ENCODE data around the gene RAB11FIP4. TPM values are rescaled to one million over a fixed set of nuclear protein-coding genes. Genes with fewer than 3 reads are reported as not detected.

Gene RAB11FIP4
- total and polyA plus RNA-seq, 2 experiments from 2014 or later = 0.22 to 0.40 TPM

DNA sequence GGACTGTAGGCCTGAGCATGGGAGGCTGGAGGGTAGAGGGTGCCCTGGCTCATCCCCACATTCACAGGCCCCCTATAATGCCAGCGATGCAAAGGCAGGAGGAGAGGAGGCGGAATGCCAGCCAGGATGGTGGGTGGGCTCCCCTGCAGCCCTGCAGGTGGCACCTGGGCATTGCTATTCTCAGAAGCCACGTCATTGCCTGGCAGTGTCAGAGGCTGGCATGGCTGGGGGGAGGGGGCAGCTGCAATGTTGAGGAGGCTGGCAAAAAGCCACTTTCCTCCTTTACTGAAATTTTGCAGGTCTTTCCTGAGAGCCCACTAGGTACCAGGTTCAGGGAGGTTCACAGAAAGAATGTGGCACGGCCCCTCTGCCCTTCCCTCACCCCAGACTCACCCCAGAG, 36.2 kb downstream of the RAB11FIP4 start:
- TF ChIP-seq EZH2phosphoT487 (IDR thresholded peaks at IDR 0.05; ENCODE audit: insufficient read depth, low read depth) (no peak), EZH2 (IDR thresholded peaks at IDR 0.05; ENCODE audit: insufficient read depth, poor library complexity, severe bottlenecking) (no peak)
- H3K27ac ChIP-seq = no peak overlapping the region
- H3K36me3 ChIP-seq (ENCODE audit: low read depth) = no peaks in the 10 kb centered on the region
- no peak for DNase-seq
- H2AFZ ChIP-seq = no peak overlapping the region
- H3K4me2 ChIP-seq (ENCODE audit: unreplicated experiment) = no peak overlapping the region
- no peaks in the 10 kb centered on the region for H3K9me2 ChIP-seq (ENCODE audit: insufficient read depth)
- no peak overlapping the region for H3K9ac ChIP-seq
- H3K79me2 ChIP-seq (ENCODE audit: insufficient read depth) = no peaks in the 10 kb centered on the region
- H3K4me3 ChIP-seq = no peak overlapping the region
- H4K20me1 ChIP-seq (ENCODE audit: insufficient read depth) = no peaks in the 10 kb centered on the region
- H3K4me1 ChIP-seq (ENCODE audit: insufficient read depth) = no peaks in the 10 kb centered on the region
- in situ Hi-C loops (cut with MboI) = no loop called here
- H3K9me3 ChIP-seq (ENCODE audit: low read depth) = no peaks in the 10 kb centered on the region
- WGBS, 2 experiments (ENCODE audit: low coverage in 1 of 2, low lambda C conversion rate in 2 of 2, missing lambda C conversion rate in 2 of 2) = 49 to 81% methylated on average over 4 of the region's 4 CpGs
- no peaks in the 10 kb centered on the region for H3F3A ChIP-seq (ENCODE audit: insufficient read depth)
- peaks cover 24% of the 10 kb centered on the region for H3K27me3 ChIP-seq (replicated peaks; ENCODE audit: insufficient read depth)

DNA sequence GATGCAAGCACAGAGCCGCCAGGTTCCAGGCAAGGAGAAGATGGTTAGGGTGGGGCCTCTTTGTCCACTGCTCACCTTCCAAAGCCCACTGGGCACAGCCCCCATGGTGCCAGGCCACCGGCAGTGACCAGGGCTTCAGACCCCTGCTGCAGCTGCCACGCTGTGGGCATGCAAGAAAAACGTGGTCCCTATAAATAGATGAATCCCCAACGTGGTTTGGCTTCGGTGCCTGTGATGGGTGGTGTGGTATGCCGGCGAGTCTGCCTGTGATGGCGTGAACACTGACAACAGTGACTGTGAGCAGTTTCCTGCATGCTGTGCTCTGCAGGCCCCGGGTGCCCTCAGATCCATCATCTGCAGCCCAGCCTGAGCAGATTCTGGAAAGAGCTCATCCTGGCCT, 36.6 kb downstream of the RAB11FIP4 start:
- Histone ChIP-seq H3K4me1 (ENCODE audit: insufficient read depth) (no peaks in the 10 kb centered on the region), H3K36me3 (ENCODE audit: low read depth) (no peaks in the 10 kb centered on the region), H2AFZ (no peak overlapping the region), H3F3A (ENCODE audit: insufficient read depth) (no peaks in the 10 kb centered on the region), H3K9ac (no peak overlapping the region), H3K9me2 (ENCODE audit: insufficient read depth) (no peaks in the 10 kb centered on the region), H3K4me2 (ENCODE audit: unreplicated experiment) (no peak overlapping the region), H3K4me3 (no peak overlapping the region), H3K79me2 (ENCODE audit: insufficient read depth) (no peaks in the 10 kb centered on the region), H3K9me3 (ENCODE audit: low read depth) (no peaks in the 10 kb centered on the region), H4K20me1 (ENCODE audit: insufficient read depth) (no peaks in the 10 kb centered on the region), H3K27me3 (replicated peaks; ENCODE audit: insufficient read depth) (peaks cover 28% of the 10 kb centered on the region), H3K27ac (no peak overlapping the region)
- in situ Hi-C loops (cut with MboI) = no loop called here
- 46 to 52% methylated on average over 10 of the region's 10 CpGs for WGBS, 2 experiments (ENCODE audit: low coverage in 1 of 2, low lambda C conversion rate in 2 of 2, missing lambda C conversion rate in 2 of 2)
- no peak for TF ChIP-seq EZH2phosphoT487 (IDR thresholded peaks at IDR 0.05; ENCODE audit: insufficient read depth, low read depth)
- no peak for TF ChIP-seq EZH2 (IDR thresholded peaks at IDR 0.05; ENCODE audit: insufficient read depth, poor library complexity, severe bottlenecking)
- DNase-seq = no peak

DNA sequence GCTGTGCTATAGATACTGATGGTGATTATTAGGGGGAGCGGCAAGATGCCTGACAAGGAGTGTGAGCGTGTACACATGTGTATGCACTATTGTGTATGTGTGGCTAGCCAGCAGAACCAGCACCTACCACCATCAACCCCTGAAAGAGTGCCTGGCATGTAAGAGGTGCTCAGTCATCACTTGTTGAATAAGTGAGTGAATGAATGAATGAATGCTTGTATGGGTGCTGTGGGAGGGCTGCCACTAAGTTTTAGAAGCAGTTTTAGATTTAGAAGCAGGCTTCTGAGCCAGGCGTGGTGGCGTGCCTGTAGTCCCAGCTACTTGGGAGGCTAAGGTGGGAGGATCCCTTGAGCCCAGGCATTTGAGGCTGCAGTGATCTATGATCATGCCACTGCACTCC, 37.0 kb downstream of the RAB11FIP4 start:
- H3K4me3 ChIP-seq = no peak overlapping the region
- in situ Hi-C loops (cut with MboI) = no loop called here

DNA sequence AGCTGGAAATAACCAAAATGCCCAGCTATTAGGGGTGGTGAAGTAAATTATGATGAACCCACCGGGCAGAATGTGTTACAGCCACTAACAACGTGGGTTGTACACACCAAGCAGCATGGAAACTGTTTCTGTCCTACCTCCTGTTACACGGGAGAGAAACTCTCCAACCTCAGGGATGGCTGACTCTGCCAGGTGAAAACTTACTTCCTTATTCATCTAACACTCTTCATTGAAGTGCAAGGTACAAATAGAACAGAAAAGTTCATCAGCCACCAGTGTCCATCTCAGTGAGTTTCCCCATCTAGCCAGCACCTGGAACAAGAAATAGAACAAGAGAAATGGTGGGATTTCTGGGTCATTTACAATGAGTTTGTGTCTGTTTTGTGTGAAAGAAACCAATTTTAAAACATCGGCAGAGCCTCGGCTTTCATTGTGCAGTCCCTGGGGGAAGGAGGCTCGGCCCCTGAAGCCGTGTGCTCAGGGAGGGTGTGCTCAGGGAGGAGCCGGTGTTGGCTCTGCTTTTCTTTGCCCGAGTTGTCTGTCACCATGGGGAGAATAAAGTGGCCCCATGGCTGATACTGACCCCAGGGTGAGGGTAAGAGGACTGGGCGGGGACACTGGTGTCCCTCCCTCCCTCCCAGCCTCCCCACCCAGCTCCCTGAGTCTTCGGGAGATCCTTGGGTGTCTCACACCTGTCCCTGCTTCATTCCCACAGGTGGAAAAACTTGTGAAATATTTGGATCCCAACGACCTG, 39.8 kb downstream of the RAB11FIP4 start:
- Histone ChIP-seq H3K27me3 (replicated peaks; ENCODE audit: insufficient read depth) (peaks cover 28% of the 10 kb centered on the region), H3K79me2 (ENCODE audit: insufficient read depth) (no peaks in the 10 kb centered on the region)
- 23 to 24% methylated on average over 10 to 12 of the region's 12 CpGs for WGBS, 2 experiments (ENCODE audit: low coverage in 1 of 2, low lambda C conversion rate in 2 of 2, missing lambda C conversion rate in 2 of 2)

More for the DNA sequence above, 37.0 kb downstream of the RAB11FIP4 start:
- TF ChIP-seq EZH2phosphoT487 (IDR thresholded peaks at IDR 0.05; ENCODE audit: insufficient read depth, low read depth) (no peak), EZH2 (IDR thresholded peaks at IDR 0.05; ENCODE audit: insufficient read depth, poor library complexity, severe bottlenecking) (no peak)
- no peak for DNase-seq
- Histone ChIP-seq H3F3A (ENCODE audit: insufficient read depth) (no peaks in the 10 kb centered on the region), H2AFZ (no peak overlapping the region), H4K20me1 (ENCODE audit: insufficient read depth) (no peaks in the 10 kb centered on the region), H3K27ac (no peak overlapping the region), H3K79me2 (ENCODE audit: insufficient read depth) (no peaks in the 10 kb centered on the region), H3K4me1 (ENCODE audit: insufficient read depth) (no peaks in the 10 kb centered on the region), H3K27me3 (replicated peaks; ENCODE audit: insufficient read depth) (peaks cover 28% of the 10 kb centered on the region), H3K9me2 (ENCODE audit: insufficient read depth) (no peaks in the 10 kb centered on the region), H3K36me3 (ENCODE audit: low read depth) (no peaks in the 10 kb centered on the region), H3K9me3 (ENCODE audit: low read depth) (no peaks in the 10 kb centered on the region), H3K9ac (no peak overlapping the region), H3K4me2 (ENCODE audit: unreplicated experiment) (no peak overlapping the region)
- 86 to 87% methylated on average over 4 of the region's 4 CpGs for WGBS, 2 experiments (ENCODE audit: low coverage in 1 of 2, low lambda C conversion rate in 2 of 2, missing lambda C conversion rate in 2 of 2)

More for the DNA sequence above, 39.8 kb downstream of the RAB11FIP4 start:
- no peaks in the 10 kb centered on the region for H4K20me1 ChIP-seq (ENCODE audit: insufficient read depth)
- DNase-seq = no peak
- no peak overlapping the region for H3K4me2 ChIP-seq (ENCODE audit: unreplicated experiment)
- no peaks in the 10 kb centered on the region for H3K9me3 ChIP-seq (ENCODE audit: low read depth)
- no peaks in the 10 kb centered on the region for H3K4me1 ChIP-seq (ENCODE audit: insufficient read depth)
- H3K4me3 ChIP-seq = no peak overlapping the region
- no peaks in the 10 kb centered on the region for H3K36me3 ChIP-seq (ENCODE audit: low read depth)
- in situ Hi-C loops (cut with MboI) = loop anchor here (5.0 to 10.0 kb wide), 2 partner anchors 91 to 414 kb away; no protein-coding TSS in a partner anchor
- no peak overlapping the region for H2AFZ ChIP-seq
- H3K9ac ChIP-seq = no peak overlapping the region
- H3K27ac ChIP-seq = no peak overlapping the region
- no peaks in the 10 kb centered on the region for H3K9me2 ChIP-seq (ENCODE audit: insufficient read depth)
- H3F3A ChIP-seq (ENCODE audit: insufficient read depth) = no peaks in the 10 kb centered on the region
- no peak for TF ChIP-seq EZH2 (IDR thresholded peaks at IDR 0.05; ENCODE audit: insufficient read depth, poor library complexity, severe bottlenecking)
- no peak for TF ChIP-seq EZH2phosphoT487 (IDR thresholded peaks at IDR 0.05; ENCODE audit: insufficient read depth, low read depth)
